B cell (primary cell): Measurements from ENCODE around the gene CLDN24. TPM values are rescaled to one million over a fixed set of nuclear protein-coding genes. Genes with fewer than 3 reads are reported as not detected.

Experiments
- ATAC-seq: fragments of 200-7000 bp; cut with Tn5 transposase; one replicate; pipeline ENCODE4 v1.10.0; 2021; ENCODE audit warnings: low read depth, mild to moderate bottlenecking, moderate number of reproducible peaks, moderate library complexity
- CTCF ChIA-PET: fragments of 350-600 bp; sonication (Branson Sonifier 250); formaldehyde crosslinking; loops from one replicate; lab custom pipeline; 2021; ENCODE audit warnings: antibody characterized with exemption, inconsistent platforms; lab: Charles Lee
- POLR2A ChIA-PET: fragments of 350-600 bp; sonication (Branson Sonifier 250); formaldehyde crosslinking; loops from one replicate; lab custom pipeline; 2021; ENCODE audit warnings: antibody characterized with exemption; lab: Charles Lee
- DNase-seq: peaks from one replicate; pipeline ENCODE4 v3.0.0; 2013
- H2AFZ ChIP-seq: 2 replicates; pipeline ENCODE4 v1.6.1; 2012; ENCODE audit warnings: mild to moderate bottlenecking, low read depth, low read length; ENCODE audit not compliant: insufficient read depth, poor library complexity, severe bottlenecking
- H3K27ac ChIP-seq, 2 donors: 1 replicate in 1 of 2; 2 replicates in 1 of 2; pipeline ENCODE4 v1.5.1; 2012 to 2013; ENCODE audit warnings: low read length in 2 of 2, mild to moderate bottlenecking in 2 of 2, moderate library complexity in 1 of 2
- H3K27me3 ChIP-seq, 4 experiments: fragments of 200-600 bp in 1 of 4; sonication (generic) in 1 of 4; replicated peaks in 1 of 4; 1 replicate in 2 of 4; 2 replicates in 2 of 4; pipeline versions ENCODE4 v1.6.1 to v1.7.0; 2013 to 2016; ENCODE audit warnings: low read length in 3 of 4, mild to moderate bottlenecking in 2 of 4, mixed read lengths in 1 of 4, moderate library complexity in 1 of 4; ENCODE audit not compliant: insufficient read depth in 4 of 4, control insufficient read depth in 3 of 4; ENCODE audit errors: control extremely low read depth in 1 of 4
- H3K36me3 ChIP-seq, 2 experiments: replicated peaks in 1 of 2; 1 replicate in 1 of 2; 2 replicates in 1 of 2; pipeline versions ENCODE4 v1.6.1 to v1.7.1; 2013; ENCODE audit warnings: low read length in 1 of 2; ENCODE audit not compliant: insufficient read depth in 2 of 2, control insufficient read depth in 1 of 2; ENCODE audit errors: control extremely low read depth in 1 of 2, extremely low read depth in 1 of 2
- H3K4me1 ChIP-seq, 2 donors: fragments of 200-600 bp in 1 of 2; sonication (generic) in 1 of 2; 1 replicate in 1 of 2; 2 replicates in 1 of 2; pipeline versions ENCODE4 v1.5.1 to v1.6.1; 2013 to 2017; ENCODE audit warnings: low read length in 2 of 2; ENCODE audit not compliant: control insufficient read depth in 2 of 2, insufficient read depth in 2 of 2
- H3K4me2 ChIP-seq: replicated peaks from 2 replicates; pipeline ENCODE3; 2012; ENCODE audit warnings: mild to moderate bottlenecking, low read depth, low read length; ENCODE audit not compliant: poor library complexity, severe bottlenecking
- H3K4me3 ChIP-seq, 5 experiments: fragments of 200-600 bp in 1 of 5; sonication (generic) in 1 of 5; 1 replicate in 3 of 5; 2 replicates in 2 of 5; pipeline versions ENCODE4 v1.5.1 to v1.7.0; 2011 to 2016; ENCODE audit warnings: low read length in 4 of 5, mild to moderate bottlenecking in 4 of 5, low read depth in 2 of 5, control low read depth in 1 of 5, moderate library complexity in 1 of 5; ENCODE audit not compliant: insufficient read depth in 1 of 5; ENCODE audit errors: control extremely low read depth in 1 of 5, extremely low read depth in 1 of 5
- H3K79me2 ChIP-seq: fragments of 200-600 bp; sonication (generic); one replicate; pipeline ENCODE4 v1.6.0; 2016; ENCODE audit warnings: low read length; ENCODE audit not compliant: control insufficient read depth, insufficient read depth
- H3K9ac ChIP-seq: fragments of 200-600 bp; sonication (generic); 2 replicates; pipeline ENCODE4 v1.6.1; 2017; ENCODE audit warnings: mild to moderate bottlenecking, low read length, moderate library complexity
- H3K9me3 ChIP-seq, 3 donors: one replicate each; pipeline versions ENCODE4 v1.6.1 to v1.7.1; 2013; ENCODE audit warnings: low read length in 2 of 3; ENCODE audit not compliant: control insufficient read depth in 2 of 3, insufficient read depth in 1 of 3; ENCODE audit errors: control extremely low read depth in 1 of 3
- H4K20me1 ChIP-seq: 2 replicates; pipeline ENCODE4 v1.6.0; 2012; ENCODE audit warnings: mild to moderate bottlenecking, low read length; ENCODE audit not compliant: insufficient read depth, control insufficient read depth, poor library complexity, severe bottlenecking
- H3K27ac Mint-ChIP-seq: one replicate; pipeline ENCODE4 v1.8.0; 2021; ENCODE audit warnings: mixed read lengths
- H3K27me3 Mint-ChIP-seq: one replicate; pipeline ENCODE4 v1.8.0; 2021; ENCODE audit warnings: mixed read lengths
- H3K4me1 Mint-ChIP-seq: one replicate; pipeline ENCODE4 v1.8.0; 2021; ENCODE audit warnings: mixed read lengths
- H3K4me3 Mint-ChIP-seq: one replicate; pipeline ENCODE4 v1.8.0; 2021; ENCODE audit warnings: mixed read lengths
- H3K9me3 Mint-ChIP-seq: one replicate; pipeline ENCODE4 v1.8.0; 2022; ENCODE audit warnings: mixed read lengths; ENCODE audit not compliant: insufficient read depth
- CTCF ChIP-seq: fragments of 200-600 bp; IDR thresholded peaks from one replicate; pipeline ENCODE4 v1.8.0; 2022; ENCODE audit warnings: antibody characterized with exemption, mild to moderate bottlenecking
- EZH2 ChIP-seq: IDR thresholded peaks from 2 replicates; pipeline ENCODE4 v1.6.1; 2012; ENCODE audit warnings: borderline replicate concordance, low read depth, mild to moderate bottlenecking, moderate library complexity, low read length; ENCODE audit not compliant: insufficient read depth, poor library complexity, severe bottlenecking
- WGBS: methylation state at CpG from one replicate; pipeline ENCODE4 v1.1.5; 2013; ENCODE audit warnings: missing lambda C conversion rate; ENCODE audit not compliant: insufficient coverage; 5-methylcytosine and 5-hydroxymethylcytosine counted together
- intact Hi-C: fragments of 100-400 bp; cut with micrococcal nuclease; formaldehyde crosslinking; loops from one replicate; pipeline ENCODE4 v1.10.0; 2022
- polyA plus RNA-seq: library from polyadenylated mRNA; depleted of rRNA; stranded (reverse); fragments of >200 nt; gene quantifications from 2 replicates; pipeline ENCODE4 v1.2.3, GENCODE V29; 2012
- total RNA-seq, 2 donors: library from RNA; stranded (reverse); fragments of 120-200 nt in 1 of 2; gene quantifications; 1 replicate in 1 of 2; 2 replicates in 1 of 2; pipeline versions ENCODE4 v1.2.3 to v1.2.4, GENCODE V29; 2013 to 2022

Gene CLDN24
- total and polyA plus RNA-seq, 2 donors (not counting 1 experiment from before 2014, with no cell fraction given): not detected

- Mint-ChIP-seq H3K4me3 (no peak overlapping the region), H3K9me3 (no peaks in the 10 kb centered on the region), H3K27ac (no peak overlapping the region), H3K4me1 (no peaks in the 10 kb centered on the region), H3K27me3 (peaks cover 5% of the 10 kb centered on the region)
- ChIA-PET CTCF (no interaction called here), POLR2A (no interaction called here)
- no peak for DNase-seq
- ATAC-seq: no peak
- no peaks in the 10 kb centered on the region for H3K79me2 ChIP-seq
- H3K4me3 ChIP-seq: no peak overlapping the region
- H3K9ac ChIP-seq: no peak overlapping the region
- no peaks in the 10 kb centered on the region for H4K20me1 ChIP-seq
- intact Hi-C loops: no loop called here
- peaks cover 0 to 3% (median 0%) of the 10 kb centered on the region in 3 donors for H3K9me3 ChIP-seq
- TF ChIP-seq EZH2 (no peak), CTCF (no peak)
- H3K27ac ChIP-seq: no peak overlapping the region
- H3K4me2 ChIP-seq: no peak overlapping the region
- H3K27me3 ChIP-seq: peaks cover 0 to 4% (median 0%) of the 10 kb centered on the region in 4 experiments
- H3K4me1 ChIP-seq: no peaks in the 10 kb centered on the region
- H2AFZ ChIP-seq: no peak overlapping the region
- 59% methylated on average over 2 of the region's 6 CpGs for WGBS
- no peaks in the 10 kb centered on the region for H3K36me3 ChIP-seq
Measured at GRCh38 chr4:183329244-183329643, 7.0 kb upstream of the CLDN24 start.

DNA sequence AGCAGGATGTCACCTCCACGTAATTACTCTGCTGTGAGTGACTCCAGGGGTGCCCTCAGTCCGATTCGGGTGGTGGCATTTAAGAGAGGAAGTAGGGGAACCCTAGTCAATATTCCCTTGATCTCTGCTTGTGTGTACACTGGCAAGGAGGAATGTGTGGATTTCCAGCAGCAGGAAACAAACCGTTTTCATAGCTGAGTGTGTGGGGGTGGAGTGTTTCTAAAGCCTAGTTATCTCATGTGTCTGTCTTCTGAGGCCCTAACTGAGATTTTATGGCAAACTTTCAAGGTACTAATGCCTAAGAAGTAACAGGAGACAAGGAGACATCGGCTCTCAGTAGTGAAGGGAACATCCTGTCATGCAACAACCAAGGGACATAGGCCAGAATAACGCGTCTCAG is 6.6 kb upstream of the CLDN24 start:
- DNase-seq (no peak), ATAC-seq (no peak)
- no peaks in the 10 kb centered on the region for H4K20me1 ChIP-seq
- no peak overlapping the region for H3K4me3 ChIP-seq
- no peak overlapping the region for H3K27ac ChIP-seq
- H3K4me3 Mint-ChIP-seq: no peak overlapping the region
- no peak for TF ChIP-seq EZH2
- TF ChIP-seq CTCF: no peak
- no peak overlapping the region for H3K27ac Mint-ChIP-seq
- peaks cover 0 to 3% (median 0%) of the 10 kb centered on the region in 3 donors for H3K9me3 ChIP-seq
- ChIA-PET POLR2A (no interaction called here), CTCF (no interaction called here)
- no peaks in the 10 kb centered on the region for H3K4me1 Mint-ChIP-seq
- peaks cover 0 to 2% (median 0%) of the 10 kb centered on the region in 4 experiments for H3K27me3 ChIP-seq
- intact Hi-C loops: no loop called here
- H3K4me1 ChIP-seq: no peaks in the 10 kb centered on the region
- H3K4me2 ChIP-seq: no peak overlapping the region
- H2AFZ ChIP-seq: no peak overlapping the region
- no peak overlapping the region for H3K9ac ChIP-seq
- no peaks in the 10 kb centered on the region for H3K36me3 ChIP-seq
- H3K9me3 Mint-ChIP-seq: no peaks in the 10 kb centered on the region
- no peaks in the 10 kb centered on the region for H3K79me2 ChIP-seq
- peaks cover 5% of the 10 kb centered on the region for H3K27me3 Mint-ChIP-seq
- 71% methylated on average over 5 of the region's 7 CpGs for WGBS
